ENCODE measurements around the gene UBL7.
"Not testable (repeated sequence)": the region's sequence is repeated elsewhere in the genome, so short reads cannot be mapped to it uniquely, and the experiment has no call there.

Gene UBL7

DNA sequence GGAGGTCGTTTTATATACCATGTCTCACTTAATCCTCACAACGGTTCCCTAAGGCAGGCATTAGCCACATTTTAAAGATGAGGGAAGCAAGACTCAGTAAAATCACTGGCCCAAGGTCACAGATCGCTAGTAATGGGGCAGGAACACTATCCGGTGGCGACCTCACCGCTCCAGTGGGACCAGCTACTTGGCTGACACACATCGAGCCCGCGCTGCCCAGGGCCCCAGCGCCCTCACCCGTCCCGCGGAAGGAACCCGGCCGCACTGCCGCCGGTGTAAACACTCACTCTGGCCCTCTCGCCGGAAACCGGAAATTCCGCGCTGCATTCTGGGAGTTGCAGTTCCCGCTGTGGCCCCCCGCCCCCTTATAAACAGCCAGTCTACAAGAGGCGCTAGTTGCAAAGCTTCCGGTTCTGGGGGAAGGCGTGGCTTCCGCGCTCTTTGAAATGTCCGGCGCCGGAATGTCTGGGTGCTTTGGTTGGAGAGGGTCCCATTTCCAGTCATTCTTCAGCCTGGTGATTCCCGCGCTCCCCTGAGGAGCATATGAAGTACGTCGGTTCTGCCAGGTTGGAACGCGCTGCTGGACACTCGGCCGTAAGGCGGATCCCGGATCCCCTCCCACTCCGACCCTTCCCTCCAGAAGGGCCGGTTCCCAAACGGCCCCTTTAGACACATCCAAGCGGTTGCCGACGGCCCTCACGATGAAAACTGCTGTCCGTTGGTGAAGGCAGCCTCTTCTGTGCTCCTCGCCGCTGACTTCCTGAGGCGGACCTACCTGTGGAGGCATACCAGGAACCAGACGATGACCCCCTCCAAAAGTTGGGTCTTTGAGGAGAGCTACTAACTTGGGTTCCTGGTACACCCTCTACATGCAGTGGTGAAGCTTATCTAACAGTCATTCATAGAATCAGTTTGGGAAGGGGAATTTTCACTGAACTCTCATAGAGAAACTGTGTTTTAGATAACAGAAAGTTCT, at the start of gene UBL7:
UBL7 (minus strand) TSS at position 290 of the 976 bp plus-strand sequence. CDS start 2,293 bp downstream, outside the sequence.
- peak; percentile 87 for DNase-seq

DNA sequence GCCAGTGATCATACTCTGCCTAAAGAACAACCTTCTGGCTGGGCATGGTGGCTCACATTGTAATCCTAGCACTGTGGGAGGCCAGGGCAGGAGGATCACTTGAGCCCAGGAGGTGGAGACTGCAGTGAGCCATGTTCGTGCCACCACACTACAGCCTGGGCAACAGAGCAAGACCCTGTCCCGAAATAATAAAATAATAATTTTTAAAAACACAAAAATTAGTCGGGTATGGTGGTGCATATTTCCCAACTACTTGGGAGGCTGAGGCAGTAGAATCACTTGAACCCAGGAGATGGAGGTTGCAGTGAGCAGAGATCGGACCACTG, 45.5 kb upstream of the UBL7 start:
- no peak for DNase-seq

DNA sequence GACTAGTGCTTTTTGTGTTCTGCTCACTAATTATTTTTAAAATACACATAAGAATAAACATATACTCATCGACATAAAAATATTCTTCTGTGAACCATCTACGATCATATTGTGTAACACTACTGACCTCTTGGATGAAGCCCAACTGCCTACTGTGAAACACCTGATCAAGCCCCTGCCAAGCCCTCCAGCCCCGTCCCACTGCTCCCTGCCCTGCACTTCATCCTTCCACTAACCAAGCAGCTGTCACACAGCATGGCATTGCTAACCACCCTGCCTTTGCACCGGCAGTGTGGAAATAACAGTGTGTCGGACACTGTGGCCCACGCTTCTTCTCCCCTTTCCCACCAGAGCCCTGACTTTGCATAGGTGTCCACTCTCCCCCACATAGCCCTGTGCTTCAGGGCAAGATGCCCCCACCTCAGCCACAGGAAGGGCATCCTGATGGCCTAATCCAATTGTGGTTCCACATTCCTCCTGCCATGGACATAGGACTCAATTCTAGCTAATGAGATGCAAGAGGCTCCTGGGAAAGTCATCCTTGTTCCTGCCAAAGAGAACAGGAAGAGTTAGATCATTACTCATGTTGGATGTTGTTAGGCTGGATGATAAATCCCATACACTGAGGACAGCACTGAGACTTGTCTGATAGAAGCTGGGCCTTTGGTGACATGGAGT, 45.0 kb upstream of the UBL7 start:
- DNase-seq: no peak

- no peak for DNase-seq
Observed at GRCh38 chr15:74504836-74505235, 43.9 kb upstream of the UBL7 start.

GRCh38 chr15:74504418-74504817, 43.5 kb upstream of the UBL7 start:
- no peak for DNase-seq

DNA sequence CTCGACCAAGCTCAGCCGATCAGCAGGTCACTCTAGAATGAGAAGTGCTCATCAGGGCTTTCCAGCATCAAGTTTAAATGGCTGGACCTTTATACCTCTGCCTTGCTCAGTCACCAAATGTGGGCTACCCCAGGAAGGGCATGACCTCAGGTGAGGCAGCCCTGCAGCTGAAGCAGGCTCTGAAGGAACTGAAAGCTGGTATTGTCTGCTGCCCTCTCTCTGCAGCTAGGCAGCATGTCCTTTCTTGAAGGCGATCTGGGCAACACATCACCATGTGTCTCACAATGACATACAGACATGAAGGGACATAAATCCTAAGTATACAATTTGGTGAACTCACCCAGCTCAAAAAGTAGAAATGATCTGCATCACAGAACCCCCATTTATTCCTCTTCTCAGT, 41.3 kb upstream of the UBL7 start:
- no peak for DNase-seq

- DNase-seq: no peak
Observed at GRCh38 chr15:74500401-74500800, 39.4 kb upstream of the UBL7 start.

GRCh38 chr15:74499366-74499765, 38.4 kb upstream of the UBL7 start:
- no peak for DNase-seq

GRCh38 chr15:74497584-74497983, 36.6 kb upstream of the UBL7 start:
- DNase-seq: peak; percentile 91

DNA sequence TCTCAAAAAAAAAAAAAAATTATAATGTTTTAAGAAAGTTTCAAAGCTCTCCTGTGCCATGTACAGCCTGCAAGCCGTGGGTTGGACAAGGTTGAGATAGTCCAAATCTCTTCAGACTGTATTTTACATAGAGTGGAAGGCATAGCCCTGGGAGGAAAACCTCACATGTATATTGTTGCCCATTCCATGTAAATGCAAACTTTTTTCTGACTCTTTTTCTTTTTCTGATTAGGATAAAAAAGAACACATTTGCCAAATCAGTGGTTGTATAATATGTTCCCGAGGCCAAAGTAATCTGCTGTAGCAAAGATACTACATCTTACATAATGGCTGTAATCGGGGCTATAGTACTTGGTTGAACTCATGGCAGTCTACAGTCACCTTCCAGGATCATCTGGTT, 35.7 kb upstream of the UBL7 start:
- no peak for DNase-seq

- DNase-seq: no peak
Observed at GRCh38 chr15:74490339-74490689, 29.4 kb upstream of the UBL7 start.

DNA sequence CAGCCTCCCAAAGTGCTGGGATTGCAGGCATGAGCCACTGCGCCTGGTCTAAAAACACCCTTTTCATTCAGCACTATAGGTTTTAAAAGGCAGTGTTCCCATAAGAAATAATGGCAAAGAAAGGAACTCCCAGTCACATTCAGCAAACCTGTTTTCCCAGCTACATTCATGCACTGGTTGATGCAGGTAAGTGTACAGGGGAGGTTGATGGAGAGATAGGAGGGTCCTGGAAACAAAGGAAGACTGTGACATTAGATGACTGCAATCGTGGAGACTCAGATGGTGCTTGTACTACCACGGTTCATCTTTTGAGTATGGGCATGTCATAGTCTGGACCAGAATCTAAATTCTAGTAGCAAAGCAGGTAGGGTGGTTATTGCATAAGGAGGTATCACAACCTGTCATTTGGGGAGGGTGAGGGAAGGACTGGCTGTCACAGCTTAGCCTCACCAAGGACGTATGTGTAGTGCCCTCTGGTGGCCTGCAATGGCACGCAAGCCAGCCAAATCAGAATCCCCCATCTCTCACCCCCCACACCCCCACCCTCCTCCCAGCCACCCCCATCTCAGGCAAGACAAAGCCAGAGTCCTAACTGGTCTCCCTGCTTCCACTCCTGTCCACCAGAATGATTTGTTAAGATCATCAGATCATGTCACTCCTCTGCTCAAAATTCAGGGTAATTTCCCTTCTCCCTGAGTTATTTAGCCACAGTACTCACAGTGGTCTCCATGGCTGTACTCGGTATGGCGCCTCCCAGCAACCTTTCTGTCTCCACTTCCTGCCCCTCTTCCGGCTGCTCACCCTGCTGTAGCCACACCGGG, 28.8 kb upstream of the UBL7 start:
- DNase-seq: no peak

DNA sequence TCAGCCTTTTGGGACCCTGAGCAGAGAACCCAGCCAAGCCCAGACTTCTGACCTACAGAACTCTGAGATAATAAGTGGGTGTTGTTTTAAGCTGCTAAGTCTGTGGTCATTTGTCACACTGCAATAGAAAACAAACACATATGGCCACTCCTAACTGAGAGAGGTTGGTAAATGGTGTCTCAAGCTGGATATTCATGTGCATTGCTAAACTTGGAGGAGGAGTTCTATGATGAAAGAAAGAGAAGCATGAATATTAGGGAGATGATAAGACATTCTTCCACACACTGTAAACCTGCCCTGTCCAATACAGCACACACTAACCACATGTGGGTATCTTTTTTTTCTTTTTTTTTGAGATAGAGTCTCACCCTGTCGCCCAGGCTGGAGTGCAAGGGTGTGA, 27.8 kb upstream of the UBL7 start:
- no peak for DNase-seq

DNA sequence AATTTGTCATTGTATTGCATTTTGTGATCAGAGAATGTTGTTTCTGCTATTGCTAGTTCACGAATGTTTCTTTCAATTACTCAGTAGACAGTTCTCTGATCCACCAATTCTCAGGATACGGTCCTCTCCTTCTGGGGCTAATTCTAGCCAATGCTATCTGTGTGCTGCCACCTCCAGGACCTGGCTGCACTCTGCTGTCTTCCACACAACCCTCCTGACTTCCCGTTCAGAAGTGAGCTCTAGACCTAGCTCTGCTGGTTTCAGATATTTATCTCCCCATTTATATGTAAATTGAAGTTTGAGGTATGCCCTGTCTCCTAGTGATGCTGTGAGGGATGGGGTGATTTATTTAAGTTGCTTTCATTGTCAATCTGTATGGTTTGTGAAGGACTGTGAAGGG, 21.7 kb upstream of the UBL7 start:
- DNase-seq: no peak

DNA sequence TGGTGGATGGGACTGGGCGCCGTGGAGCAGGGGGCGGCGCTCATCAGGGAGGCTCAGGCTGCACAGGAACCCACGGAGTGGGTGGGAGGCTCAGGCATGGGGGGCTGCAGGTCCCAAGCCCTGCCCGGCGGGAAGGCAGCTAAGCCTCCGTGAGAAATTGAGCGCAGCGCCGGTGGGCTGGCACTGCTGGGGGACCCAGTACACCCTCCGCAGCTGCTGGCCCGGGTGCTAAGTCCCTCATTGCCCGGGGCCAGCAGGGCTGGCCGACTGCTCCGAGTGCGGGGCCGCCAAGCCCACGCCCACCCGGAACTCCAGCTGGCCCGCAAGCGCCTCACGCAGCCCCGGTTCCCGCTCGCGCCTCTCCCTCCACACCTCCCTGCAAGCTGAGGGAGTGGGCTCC, 19.4 kb upstream of the UBL7 start:
- DNase-seq: not testable (repeated sequence)

DNA sequence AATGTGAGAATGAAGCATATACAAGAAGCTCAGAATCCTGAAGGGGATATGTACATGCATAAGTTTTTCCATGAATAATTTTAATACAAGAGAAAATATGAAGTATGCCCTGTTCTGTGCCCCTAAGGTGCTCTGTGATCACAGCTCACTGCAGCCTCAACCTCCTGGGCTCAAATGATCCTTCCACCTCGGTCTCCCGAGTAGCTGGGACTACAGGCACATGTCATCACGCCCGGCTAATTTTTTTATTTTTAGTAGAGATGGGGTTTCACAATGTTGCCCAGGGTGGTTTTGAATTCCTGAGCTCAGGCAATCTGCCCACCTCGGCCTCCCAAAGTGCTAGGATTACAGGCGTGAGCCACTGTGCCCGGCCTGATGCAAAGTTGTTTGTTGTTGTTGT, 10.7 kb upstream of the UBL7 start:
- DNase-seq: not testable (repeated sequence)

DNA sequence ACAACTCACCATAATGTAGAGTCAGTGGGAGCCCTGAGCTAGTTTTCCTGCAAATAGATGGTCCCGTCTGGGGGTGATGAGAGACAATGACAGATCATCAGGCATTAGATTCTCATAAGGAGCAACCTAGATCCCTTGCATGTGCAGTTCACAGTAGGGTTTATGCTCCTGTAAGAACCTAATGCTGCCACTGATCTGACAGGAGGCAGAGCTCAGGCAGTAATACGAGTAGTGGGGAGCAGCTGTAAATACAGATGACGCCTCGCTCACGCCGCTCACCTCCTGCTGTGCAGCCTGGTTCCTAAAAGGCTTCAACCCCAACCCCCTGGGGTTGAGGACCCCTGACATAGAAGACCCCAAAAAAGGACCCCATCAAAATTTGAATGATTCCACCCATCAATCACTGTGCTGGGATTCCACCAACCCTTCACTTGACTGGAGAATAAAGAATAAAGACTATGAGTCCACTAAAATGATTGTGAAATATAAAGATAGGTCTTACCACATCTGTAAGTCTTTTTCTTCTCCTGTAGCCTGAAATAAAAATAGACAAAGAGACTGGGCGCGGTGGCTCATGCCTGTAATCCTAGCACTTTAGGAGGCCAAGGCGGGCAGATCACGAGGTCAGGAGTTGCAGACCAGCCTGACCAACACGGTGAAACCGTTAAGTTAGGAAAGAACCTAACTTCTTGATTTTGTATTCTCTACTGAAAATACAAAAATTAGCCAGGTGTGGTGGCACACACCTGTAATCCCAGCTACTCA, 9.9 kb upstream of the UBL7 start:
- no peak for DNase-seq

- no peak for DNase-seq
Observed at GRCh38 chr15:74468341-74469032, 7.5 kb upstream of the UBL7 start.

DNA sequence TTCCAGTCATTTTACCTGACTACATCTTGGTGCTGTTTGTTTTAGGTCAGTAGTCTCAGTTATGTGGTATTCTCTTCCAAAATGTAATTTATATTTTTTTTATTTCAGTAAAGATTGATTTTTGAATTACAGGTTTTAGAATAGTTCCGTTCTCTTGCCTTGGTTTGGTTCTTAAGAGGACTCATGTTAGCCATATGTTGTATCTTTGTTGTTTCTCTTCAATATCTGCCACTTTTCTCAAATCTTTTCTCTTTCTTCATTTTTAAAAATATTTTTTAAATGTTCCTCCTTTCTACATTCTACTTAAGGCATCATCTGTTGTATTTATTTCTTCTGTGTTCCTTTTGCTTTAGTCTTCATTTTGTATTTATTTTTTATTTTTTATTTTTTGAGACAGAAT, 5.6 kb upstream of the UBL7 start:
- no peak for DNase-seq

- DNase-seq: no peak
Observed at GRCh38 chr15:74464897-74465296, 3.9 kb upstream of the UBL7 start.

- DNase-seq: no peak
Observed at GRCh38 chr15:74464216-74464615, 3.3 kb upstream of the UBL7 start.

DNA sequence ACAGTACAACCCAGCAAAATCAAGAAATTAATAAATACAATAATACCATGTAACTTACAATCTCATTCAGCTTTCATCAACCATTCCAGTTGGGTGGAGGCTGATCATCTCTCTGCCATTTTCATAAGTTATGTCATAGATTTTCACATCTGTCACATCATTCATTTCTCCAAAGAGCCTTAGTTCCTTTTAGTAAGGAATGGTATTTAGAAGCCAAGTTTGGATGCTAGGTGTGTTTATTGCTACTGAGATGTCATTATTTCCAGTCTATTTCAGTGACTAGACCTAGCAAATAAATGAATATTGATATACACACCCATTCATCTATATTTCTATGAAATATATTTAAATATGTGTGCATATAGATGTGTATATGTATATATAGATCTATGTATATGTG, 2.7 kb upstream of the UBL7 start:
- no peak for DNase-seq
